HEK293 (cell line): ENCODE data around the gene N4BP3.

Source experiments
- CTCF ChIA-PET: fragments of 350-600 bp; formaldehyde crosslinking; extraction: SDS; loops from one replicate; lab custom pipeline; 2021; ENCODE audit warnings: antibody characterized with exemption; lab: Yijun Ruan, JAX
- POLR2A ChIA-PET: fragments of 300-600 bp; formaldehyde crosslinking; extraction: SDS; loops from one replicate; lab custom pipeline; 2020; ENCODE audit warnings: antibody characterized with exemption, inconsistent platforms; lab: Yijun Ruan, JAX
- H3K27ac ChIP-seq: fragments of 200-500 bp; sonication (Bioruptor generic); 2 replicates; pipeline ENCODE4 v1.5.1; 2014; ENCODE audit warnings: low read depth, low read length, control low read depth, inconsistent platforms; ENCODE audit errors: extremely low read depth
- H3K36me3 ChIP-seq, 2 experiments: fragments of 200-500 bp in 1 of 2; sonication (Bioruptor generic) in 1 of 2; 1 replicate in 1 of 2; 2 replicates in 1 of 2; pipeline ENCODE4 v1.5.1; 2014 to 2017; ENCODE audit warnings: inconsistent platforms in 2 of 2, low read length in 2 of 2; ENCODE audit not compliant: control insufficient read depth in 2 of 2, insufficient read depth in 1 of 2
- H3K4me1 ChIP-seq: fragments of 200-500 bp; sonication (Bioruptor generic); 2 replicates; pipeline ENCODE4 v1.5.1; 2014; ENCODE audit warnings: mild to moderate bottlenecking, low read length, inconsistent platforms; ENCODE audit not compliant: control insufficient read depth, insufficient read depth
- H3K4me3 ChIP-seq: 2 replicates; pipeline ENCODE4 v1.5.1; 2011; ENCODE audit warnings: low read depth, mild to moderate bottlenecking, control low read depth, low read length, moderate library complexity
- H3K9me3 ChIP-seq: fragments of 200-500 bp; sonication (Bioruptor generic); 2 replicates; pipeline ENCODE4 v1.5.1; 2014; ENCODE audit warnings: low read depth, low read length, inconsistent platforms; ENCODE audit not compliant: control insufficient read depth, insufficient read depth
- ATF2 ChIP-seq: fragments of 450-650 bp; formaldehyde crosslinking; IDR thresholded peaks from 2 replicates; pipeline ENCODE4 v1.5.1; 2016; ENCODE audit warnings: missing biosample characterization, missing genetic modification characterization, low read depth
- CTCF ChIP-seq: fragments of 450-650 bp; formaldehyde crosslinking; IDR thresholded peaks from 2 replicates; pipeline ENCODE4 v1.5.1; 2016; ENCODE audit warnings: missing biosample characterization, missing genetic modification characterization
- GLI4 ChIP-seq: fragments of 450-650 bp; formaldehyde crosslinking; IDR thresholded peaks from 2 replicates; pipeline ENCODE4 v1.5.1; 2016; ENCODE audit warnings: missing biosample characterization, missing genetic modification characterization
- GLIS1 ChIP-seq: fragments of 450-650 bp; formaldehyde crosslinking; IDR thresholded peaks from 2 replicates; pipeline ENCODE4 v1.5.1; 2016; ENCODE audit warnings: missing biosample characterization, missing genetic modification characterization
- HOXC10 ChIP-seq: sonication (generic); formaldehyde crosslinking; IDR thresholded peaks from 2 replicates; pipeline ENCODE4 v1.8.1; 2023; ENCODE audit warnings: mild to moderate bottlenecking, missing genetic modification reagents
- KLF1 ChIP-seq: fragments of 450-650 bp; formaldehyde crosslinking; IDR thresholded peaks from 2 replicates; pipeline ENCODE4 v1.5.1; 2016; ENCODE audit warnings: missing biosample characterization, missing genetic modification characterization
- KLF10 ChIP-seq: fragments of 450-650 bp; IDR thresholded peaks from 2 replicates; pipeline ENCODE4 v1.5.1; 2018; ENCODE audit warnings: missing biosample characterization, mild to moderate bottlenecking, missing genetic modification characterization
- PRDM10 ChIP-seq: fragments of 450-650 bp; formaldehyde crosslinking; IDR thresholded peaks from 2 replicates; pipeline ENCODE4 v1.5.1; 2016; ENCODE audit warnings: missing biosample characterization, missing genetic modification characterization
- ZFHX2 ChIP-seq: fragments of 450-650 bp; formaldehyde crosslinking; conservative IDR thresholded peaks from 2 replicates; pipeline ENCODE4 v1.5.1; 2016; ENCODE audit warnings: missing biosample characterization, missing genetic modification characterization
- ZIC2 ChIP-seq: fragments of 450-650 bp; formaldehyde crosslinking; IDR thresholded peaks from 2 replicates; pipeline ENCODE4 v1.5.1; 2016; ENCODE audit warnings: missing biosample characterization, missing genetic modification characterization
- ZNF239 ChIP-seq: fragments of 450-650 bp; formaldehyde crosslinking; IDR thresholded peaks from 2 replicates; pipeline ENCODE4 v1.5.1; 2016; ENCODE audit warnings: missing biosample characterization, missing genetic modification characterization
- ZNF37A ChIP-seq: fragments of 450-650 bp; IDR thresholded peaks from 2 replicates; pipeline ENCODE4 v1.5.1; 2018; ENCODE audit warnings: missing biosample characterization, missing genetic modification characterization
- ZNF398 ChIP-seq: fragments of 450-650 bp; formaldehyde crosslinking; IDR thresholded peaks from 2 replicates; pipeline ENCODE4 v1.5.1; 2017; ENCODE audit warnings: missing biosample characterization, missing genetic modification characterization
- ZNF513 ChIP-seq: fragments of 450-650 bp; IDR thresholded peaks from 2 replicates; pipeline ENCODE4 v1.5.1; 2018; ENCODE audit warnings: missing biosample characterization, missing genetic modification characterization
- ZNF529 ChIP-seq: fragments of 450-650 bp; formaldehyde crosslinking; IDR thresholded peaks from 2 replicates; pipeline ENCODE4 v1.5.1; 2017; ENCODE audit warnings: missing genetic modification characterization, missing biosample characterization; ENCODE audit not compliant: insufficient replicate concordance
- ZNF626 ChIP-seq: fragments of 450-650 bp; sonication (Bioruptor Pico); formaldehyde crosslinking; IDR thresholded peaks from 2 replicates; pipeline ENCODE4 v1.5.1; 2018; ENCODE audit warnings: missing biosample characterization, missing genetic modification characterization, inconsistent platforms
- ZNF664 ChIP-seq: fragments of 450-650 bp; formaldehyde crosslinking; IDR thresholded peaks from 2 replicates; pipeline ENCODE4 v1.5.1; 2016; ENCODE audit warnings: missing biosample characterization, missing genetic modification characterization
- ZNF776 ChIP-seq: fragments of 450-650 bp; formaldehyde crosslinking; IDR thresholded peaks from 2 replicates; pipeline ENCODE4 v1.5.0; 2017; ENCODE audit warnings: missing biosample characterization, missing genetic modification characterization, borderline replicate concordance
- ZSCAN30 ChIP-seq: fragments of 450-650 bp; IDR thresholded peaks from 2 replicates; pipeline ENCODE4 v1.5.1; 2018; ENCODE audit warnings: missing biosample characterization, mild to moderate bottlenecking, missing genetic modification characterization, moderate library complexity

The N4BP3 gene

GRCh38 chr5:178113141-178113787 is at the start of gene N4BP3 (continued):
- TF ChIP-seq PRDM10 (tag by site-specific recombination) (peak; percentile 68), ZNF626 (no peak), HOXC10 (CRISPR knock-in tag) (no peak), GLIS1 (no peak), CTCF (peak; percentile 46; the same call in 1 of the 2 replicates), KLF10 (peak; percentile 96), ZNF37A (tag by site-specific recombination) (peak; percentile 37; the same call in 1 of the 2 replicates), ZNF398 (tag by site-specific recombination) (peak; percentile 52), KLF1 (tag by site-specific recombination) (0 out of 2 replicates have a peak, but pooled peaks have one; percentile 7), ZFHX2 (peak; percentile 97), ZNF664 (tag by site-specific recombination) (no peak), ZNF529 (tag by site-specific recombination) (no peak), ZNF239 (tag by site-specific recombination) (no peak), ATF2 (tag by site-specific recombination) (no peak), ZSCAN30 (tag by site-specific recombination) (peak; percentile 62; the same call in 1 of the 2 replicates), ZNF776 (tag by site-specific recombination) (no peak)

- Histone ChIP-seq H3K4me1 (no peaks in the 10 kb centered on the region), H3K4me3 (no peak overlapping the region), H3K36me3 (no peaks in the 10 kb centered on the region), H3K9me3 (no peaks in the 10 kb centered on the region), H3K27ac (no peak overlapping the region)
- ChIA-PET CTCF (interaction anchor here (1.6 to 2.1 kb wide), 2 partner anchors 9 to 16 kb away, joined by 5 to 10 read pairs; no protein-coding TSS in a partner anchor), POLR2A (no interaction called here)
- 0 out of 2 replicates have a peak, but pooled peaks have one; percentile 19 for TF ChIP-seq KLF1 (tag by site-specific recombination)
- TF ChIP-seq ZNF513 (tag by site-specific recombination): no peak
- TF ChIP-seq GLI4 (tag by site-specific recombination): no peak
- TF ChIP-seq ZIC2 (tag by site-specific recombination): peak; percentile 7; the same call in 1 of the 2 replicates
Measured at GRCh38 chr5:178067755-178068154, 45.6 kb upstream of the N4BP3 start.
